NCI-H1930 (cell line): ENCODE results near the gene IL17RC.
"Not testable (repeated sequence)": the region's sequence is repeated elsewhere in the genome, so short reads cannot be mapped to it uniquely, and the experiment has no call there.

ENCODE experiments used
- DNase-seq, 2 experiments: peaks; one replicate each; lab custom pipeline; 2025; lab: John Stamatoyannopoulos, UW

IL17RC gene

GRCh38 chr3:9895715-9896114 lies 21.2 kb upstream of the IL17RC start:
- not testable (repeated sequence) for DNase-seq

- not testable (repeated sequence) for DNase-seq
Observed at GRCh38 chr3:9896755-9897407, 20.0 kb upstream of the IL17RC start.

GRCh38 chr3:9897408-9898372 lies 19.2 kb upstream of the IL17RC start:
- no peak for DNase-seq

- DNase-seq, result no peak
Observed at GRCh38 chr3:9898467-9899241, 18.2 kb upstream of the IL17RC start.

DNA sequence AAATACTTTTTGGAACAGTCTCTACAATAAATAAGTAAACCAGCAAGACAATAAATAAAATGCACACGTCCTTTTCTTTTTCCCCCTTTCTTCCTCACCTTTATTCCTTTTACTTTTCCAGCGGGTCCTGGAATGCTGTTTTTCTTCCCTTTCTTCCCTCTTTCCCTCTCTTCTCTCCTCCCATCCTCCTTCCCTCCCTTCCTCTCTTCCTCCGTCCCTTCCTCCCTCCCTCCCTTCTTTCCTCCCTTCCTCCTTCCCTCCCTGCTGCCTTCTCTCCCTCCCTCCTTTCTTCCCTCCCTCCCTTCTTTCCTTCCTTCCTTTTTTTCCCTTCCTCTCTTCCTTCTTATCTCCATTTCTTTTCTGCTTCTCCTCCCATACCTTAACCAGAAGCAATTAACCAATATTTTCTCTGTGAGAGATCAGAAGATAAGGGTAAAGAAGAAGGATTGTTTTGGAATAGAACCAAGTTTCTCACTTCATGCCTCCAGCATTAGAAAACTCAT lies 17.6 kb upstream of the IL17RC start:
- DNase-seq, result no peak

DNA sequence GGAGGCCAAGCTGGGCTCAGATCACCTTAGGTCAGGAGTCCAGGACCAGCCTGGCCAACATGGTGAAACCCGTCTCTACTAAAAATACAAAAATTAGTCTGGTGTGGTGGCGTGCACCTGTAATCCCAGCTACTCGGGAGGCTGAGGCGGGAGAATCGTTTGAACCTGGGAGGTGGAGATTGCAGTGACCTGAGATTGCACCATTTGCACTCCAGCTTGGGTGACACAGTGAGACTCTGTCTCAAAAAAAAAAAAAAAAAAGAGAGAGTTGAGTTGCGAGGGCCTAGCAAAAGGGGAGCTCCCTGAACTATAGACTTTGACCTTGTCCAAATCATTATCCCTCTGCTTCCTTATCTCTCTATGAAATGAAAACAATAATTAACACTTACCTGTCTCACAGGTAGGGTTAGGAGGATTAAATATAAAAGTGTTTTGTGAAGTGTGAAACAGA lies 15.9 kb upstream of the IL17RC start:
- DNase-seq, result not testable (repeated sequence)

DNA sequence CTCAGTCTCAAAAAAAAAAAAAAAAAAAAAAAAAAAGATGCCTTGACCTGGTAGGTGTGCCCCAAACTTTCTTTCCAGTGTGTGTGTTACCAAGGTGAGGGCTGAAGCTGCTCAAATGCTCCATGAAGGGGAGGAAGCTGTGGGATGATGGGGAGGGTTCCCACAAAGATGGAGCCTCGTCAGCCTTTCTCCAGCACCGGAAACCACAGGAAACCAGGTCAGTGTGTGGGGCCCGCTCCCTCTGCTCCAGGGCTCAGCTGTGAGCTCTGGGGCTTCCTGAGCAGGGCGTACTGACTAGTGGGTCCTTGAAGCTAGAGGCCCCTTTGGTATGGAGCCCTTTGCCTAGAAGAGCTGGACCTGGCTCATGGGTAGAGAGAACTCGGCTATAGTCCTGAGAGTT lies 14.9 kb upstream of the IL17RC start:
- DNase-seq, result no peak

DNA sequence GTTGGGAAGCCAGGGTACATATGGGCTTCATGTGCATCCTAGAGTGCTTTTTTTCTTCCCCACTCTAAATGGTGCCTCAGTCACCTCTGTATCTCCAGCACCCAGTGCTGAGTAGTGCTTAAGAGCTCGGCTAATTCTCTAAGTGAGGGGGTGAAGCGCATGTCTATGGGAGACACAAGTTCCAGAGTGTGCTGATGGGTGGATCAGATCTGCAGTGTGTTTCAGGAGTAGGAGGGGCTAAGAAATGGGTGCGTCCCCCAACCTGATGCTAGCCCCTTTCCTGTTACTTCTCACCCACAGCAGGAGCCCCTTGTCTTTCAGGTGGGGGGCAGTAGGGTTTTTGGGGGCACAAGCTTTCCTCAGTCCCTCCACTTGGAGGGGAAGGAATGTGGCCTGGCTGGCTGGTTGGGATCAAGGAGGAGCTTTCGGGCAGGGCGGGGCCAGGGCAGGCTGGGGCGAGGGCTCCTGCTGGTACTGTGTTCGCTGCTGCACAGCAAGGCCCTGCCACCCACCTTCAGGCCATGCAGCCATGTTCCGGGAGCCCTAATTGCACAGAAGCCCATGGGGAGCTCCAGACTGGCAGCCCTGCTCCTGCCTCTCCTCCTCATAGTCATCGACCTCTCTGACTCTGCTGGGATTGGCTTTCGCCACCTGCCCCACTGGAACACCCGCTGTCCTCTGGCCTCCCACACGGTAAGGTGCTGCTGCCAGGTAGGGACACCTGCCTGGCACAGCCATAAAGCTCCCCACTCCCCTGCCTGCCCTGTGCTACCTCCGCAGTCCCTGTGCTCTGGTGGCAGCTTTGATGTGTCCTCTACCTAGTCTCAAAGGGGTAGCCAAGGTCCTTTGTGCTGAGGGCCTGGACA lies 14.3 kb upstream of the IL17RC start, which contains the start of gene IL17RE:
TSS of gene IL17RE (plus strand) at position 477 of the 866 bp plus-strand sequence. CDS start at position 562, 85 bp downstream.
- no peak for DNase-seq

GRCh38 chr3:9903238-9903624 lies 13.7 kb upstream of the IL17RC start:
- DNase-seq, result no peak

- DNase-seq, result no peak
Observed at GRCh38 chr3:9903904-9904303, 13.0 kb upstream of the IL17RC start.

- no peak for DNase-seq
Observed at GRCh38 chr3:9906480-9906879, 10.4 kb upstream of the IL17RC start.

- DNase-seq, result no peak
Observed at GRCh38 chr3:9908286-9908685, 8.6 kb upstream of the IL17RC start.

DNA sequence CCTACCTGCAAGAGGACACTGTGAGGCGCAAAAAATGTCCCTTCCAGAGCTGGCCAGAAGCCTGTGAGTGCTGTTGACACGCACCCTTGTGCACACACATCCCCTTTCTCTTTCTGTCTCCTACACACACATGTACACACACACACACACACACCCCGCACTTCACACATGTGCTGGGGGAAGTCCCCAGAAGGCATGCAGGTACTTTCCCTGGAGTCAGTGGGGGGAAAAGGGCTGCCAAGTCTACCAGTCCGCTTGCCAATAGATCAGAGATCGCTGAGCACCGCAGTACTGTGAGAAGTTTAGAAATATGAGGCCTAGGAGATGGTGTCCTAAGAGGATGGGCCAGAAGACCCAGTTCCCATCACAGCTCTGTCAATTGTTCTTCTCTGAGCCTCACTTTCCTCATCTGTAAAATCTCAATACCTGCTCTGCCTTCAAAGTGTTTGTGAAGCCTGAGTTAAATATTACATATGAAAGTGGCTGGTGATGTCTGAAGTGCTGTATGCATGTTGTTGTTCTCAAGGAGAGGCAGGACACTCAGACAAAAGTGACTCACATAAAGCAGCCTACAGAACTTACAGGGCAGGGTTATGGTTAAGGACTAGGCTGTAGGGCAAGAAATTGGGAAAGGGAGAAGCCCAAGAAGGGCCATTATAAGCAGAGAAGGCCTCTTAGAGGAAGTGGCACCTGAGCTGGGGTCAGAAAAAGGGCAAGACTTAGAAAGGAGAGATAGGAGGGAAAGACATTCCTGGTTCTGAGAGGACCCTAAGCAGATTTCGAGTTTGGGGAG lies 7.5 kb upstream of the IL17RC start:
- no peak for DNase-seq

DNA sequence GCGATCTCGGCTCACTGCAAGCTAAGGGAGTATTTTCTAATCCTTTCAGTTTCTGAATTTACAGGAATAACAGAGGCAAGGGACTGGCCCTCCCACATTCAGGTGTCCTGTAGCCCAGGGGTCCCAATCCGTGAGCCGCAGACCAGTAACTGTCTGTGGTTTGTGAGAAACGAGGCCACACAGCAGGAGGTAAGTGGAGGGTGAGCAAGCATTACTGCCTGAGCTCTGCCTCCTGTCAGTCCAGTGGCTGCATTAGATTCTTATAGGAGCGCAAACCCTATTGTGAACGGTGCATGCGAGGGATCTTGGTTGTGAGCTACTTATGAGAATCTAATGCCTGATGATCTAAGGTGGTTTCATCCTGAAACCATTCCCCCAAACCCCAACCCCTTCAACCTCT lies 5.0 kb upstream of the IL17RC start:
- no peak for DNase-seq

- no peak for DNase-seq
Observed at GRCh38 chr3:9912294-9912935, 4.5 kb upstream of the IL17RC start.

DNA sequence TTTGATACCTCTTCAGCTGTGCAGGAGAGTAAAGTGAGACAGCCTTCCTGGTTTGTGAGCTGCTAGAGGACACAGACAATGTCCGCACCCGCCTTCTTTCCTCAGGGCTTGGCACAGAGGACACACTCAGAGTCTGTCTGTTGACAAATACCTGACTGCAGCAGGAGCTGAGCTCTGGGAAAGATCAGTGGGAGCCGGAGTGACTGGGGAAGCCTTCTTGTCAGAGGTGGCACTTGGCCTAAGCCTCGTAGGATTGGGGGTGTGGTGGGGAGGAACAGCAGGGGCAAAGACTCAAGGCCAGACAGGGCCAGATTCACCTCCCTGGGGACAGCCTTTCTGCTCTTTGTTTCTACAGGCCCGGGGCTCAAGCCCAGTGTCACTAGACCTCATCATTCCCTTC lies 3.3 kb upstream of the IL17RC start:
- no peak for DNase-seq

DNA sequence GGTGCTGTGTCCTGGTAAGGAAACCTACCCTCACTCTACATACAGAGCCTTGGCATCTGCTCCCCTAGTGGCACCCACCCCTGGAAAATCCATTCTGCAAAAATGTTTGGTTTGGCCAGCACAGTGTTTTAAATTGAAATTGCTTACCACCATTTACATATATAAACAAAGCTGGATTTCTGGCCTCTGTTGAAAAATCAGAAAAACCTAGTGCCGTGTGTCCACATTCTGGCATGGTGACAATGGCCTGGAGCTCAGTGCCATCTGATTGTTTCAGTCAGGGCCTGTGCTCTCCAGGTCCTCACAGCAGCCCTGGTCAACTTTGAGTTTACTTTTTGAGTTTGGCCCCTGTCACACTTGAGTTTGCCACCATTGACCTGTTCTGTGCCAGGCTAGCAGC lies 2.9 kb upstream of the IL17RC start:
- DNase-seq, result no peak

DNA sequence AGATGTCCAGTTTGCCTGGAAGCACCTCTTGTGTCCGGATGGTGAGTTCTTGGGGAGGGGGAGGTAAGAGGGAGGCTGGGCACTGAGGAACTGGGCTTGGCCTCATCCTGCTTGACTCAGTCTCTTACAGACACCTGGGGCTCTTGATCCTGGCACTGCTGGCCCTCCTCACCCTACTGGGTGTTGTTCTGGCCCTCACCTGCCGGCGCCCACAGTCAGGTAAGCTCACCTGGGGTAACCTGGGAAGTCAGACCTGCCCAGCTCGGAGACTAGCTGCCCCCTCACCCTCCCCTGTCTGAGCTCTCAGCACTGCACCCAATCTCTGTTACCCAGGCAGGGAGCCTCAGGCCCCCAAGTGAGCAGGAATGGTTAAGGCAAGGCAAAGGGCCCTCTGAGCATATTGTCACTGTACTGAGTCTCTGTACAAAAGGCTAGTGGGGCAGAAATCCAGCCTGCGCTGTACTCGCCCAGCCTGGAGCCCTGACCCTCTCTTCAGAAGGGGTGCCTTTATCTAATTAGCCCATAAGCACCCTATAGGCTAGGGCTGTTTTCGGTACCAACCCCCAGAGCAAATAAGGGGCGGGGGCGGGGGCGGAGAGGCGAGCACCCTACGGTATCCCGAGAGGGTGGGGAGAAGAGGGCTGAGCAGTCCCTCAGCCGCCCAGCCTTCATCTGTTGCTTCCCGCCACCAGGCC lies 2.2 kb upstream of the IL17RC start:
- no peak for DNase-seq
